Upper lobe of left lung (tissue), 6 donors: ENCODE data around the gene PRRC2C. TPM values are rescaled to one million over a fixed set of nuclear protein-coding genes. Genes with fewer than 3 reads are reported as not detected.

Experiments used
- ATAC-seq, 2 donors: fragments of 200-7000 bp; cut with Tn5 transposase; one replicate each; pipeline ENCODE4 v1.9.1; 2022; ENCODE audit warnings: mild to moderate bottlenecking in 2 of 2, moderate library complexity in 2 of 2; ENCODE audit not compliant: low FRiP score in 2 of 2
- DNase-seq, 2 donors: peaks; one replicate each; pipeline ENCODE4 v3.0.0-alpha.2; 2019 to 2020
- H3K27ac ChIP-seq, 4 donors: fragments of 200-600 bp; sonication (generic); one replicate each; pipeline ENCODE4 v1.5.1; 2016 to 2019
- H3K27me3 ChIP-seq, 4 donors: fragments of 200-600 bp; sonication (generic); one replicate each; pipeline ENCODE4 v1.5.1; 2017 to 2019
- H3K36me3 ChIP-seq, 4 donors: fragments of 200-600 bp; sonication (generic); one replicate each; pipeline ENCODE4 v1.5.1; 2016 to 2019
- H3K4me1 ChIP-seq, 4 donors: fragments of 200-600 bp; sonication (generic); one replicate each; pipeline ENCODE4 v1.5.1; 2018 to 2019
- H3K4me3 ChIP-seq, 4 donors: fragments of 200-600 bp; sonication (generic); one replicate each; pipeline ENCODE4 v1.5.1; 2017 to 2019; ENCODE audit warnings: mild to moderate bottlenecking in 2 of 4, moderate library complexity in 1 of 4
- H3K9me3 ChIP-seq, 4 donors: fragments of 200-600 bp; sonication (generic); one replicate each; pipeline ENCODE4 v1.5.1; 2018 to 2019
- EP300 ChIP-seq, 4 donors: sonication (generic); formaldehyde crosslinking; IDR thresholded peaks; one replicate each; pipeline ENCODE4 v1.5.1; 2017; ENCODE audit warnings: antibody characterized with exemption in 4 of 4, control low read depth in 2 of 4
- POLR2A ChIP-seq, 4 donors: fragments of 450-650 bp; IDR thresholded peaks; one replicate each; pipeline ENCODE4 v1.5.1; 2016 to 2017; ENCODE audit warnings: antibody characterized with exemption in 4 of 4, mild to moderate bottlenecking in 2 of 4
- POLR2AphosphoS5 ChIP-seq, 2 donors: sonication (generic); formaldehyde crosslinking; IDR thresholded peaks; one replicate each; pipeline ENCODE4 v1.5.1; 2017; ENCODE audit warnings: antibody characterized with exemption in 2 of 2
- WGBS, 2 donors: methylation state at CpG; one replicate each; pipeline ENCODE4 v1.1.5; 2017 to 2018; 5-methylcytosine and 5-hydroxymethylcytosine counted together
- small RNA-seq, 4 donors: library from RNA; depleted of rRNA; stranded (forward); fragments of <200 nt; gene quantifications; one replicate each; pipeline ENCODE3, GENCODE V24; 2016
- total RNA-seq, 6 donors: library from RNA; depleted of rRNA in 4 of 6; stranded (reverse); fragments of >200 nt in 4 of 6; gene quantifications; one replicate each; pipeline versions ENCODE4 v1.1.0 to v1.2.1, GENCODE V29; 2016 to 2021
- TF ChIP-seq, protein P1 (sequence below), 6 experiments: fragments of 450-650 bp in 4 of 6; fragments of 200-600 bp in 2 of 6; sonication (generic) in 2 of 6; IDR thresholded peaks; one replicate each; pipeline ENCODE4 v1.5.1; 2016 to 2019; ENCODE audit warnings: antibody characterized with exemption in 6 of 6
- donor health status: DM: no; HTN: no; CAD: no; lungs with moderate emphysema.
- donor health status: DM: no; HTN: yes; CAD: no; lungs with severe emphysema.

Gene PRRC2C
- total RNA-seq, 6 donors from 2014 or later, result 92.8 to 131 (median 112) TPM

DNA sequence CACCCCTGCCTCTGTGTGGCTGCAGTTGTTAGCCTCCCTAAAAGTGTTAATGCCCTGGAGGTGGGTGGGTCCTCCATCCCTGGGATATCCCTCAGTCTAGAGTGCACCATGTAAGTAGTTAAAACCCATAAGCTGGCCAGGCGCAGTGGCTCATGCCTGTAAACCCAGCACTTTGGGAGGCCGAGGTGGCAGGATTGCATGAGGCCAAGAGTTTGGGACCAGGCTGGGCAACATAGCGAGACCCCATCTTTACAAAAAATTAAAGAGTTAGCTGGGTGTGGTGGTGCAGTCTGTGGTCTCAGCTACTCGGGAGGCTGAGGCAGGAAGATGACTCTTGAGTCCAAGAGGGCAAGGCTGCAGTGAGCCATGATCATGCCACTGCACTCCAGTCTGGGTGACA lies 156.9 kb downstream of the PRRC2C start:
- no peaks in the 10 kb centered on the region for H3K27me3 ChIP-seq
- TF ChIP-seq EP300 (IDR thresholded peaks at IDR 0.05) (no peak), POLR2A (IDR thresholded peaks at IDR 0.05) (no peak), POLR2AphosphoS5 (IDR thresholded peaks at IDR 0.05) (no peak)
- TF ChIP-seq, protein P1, sequence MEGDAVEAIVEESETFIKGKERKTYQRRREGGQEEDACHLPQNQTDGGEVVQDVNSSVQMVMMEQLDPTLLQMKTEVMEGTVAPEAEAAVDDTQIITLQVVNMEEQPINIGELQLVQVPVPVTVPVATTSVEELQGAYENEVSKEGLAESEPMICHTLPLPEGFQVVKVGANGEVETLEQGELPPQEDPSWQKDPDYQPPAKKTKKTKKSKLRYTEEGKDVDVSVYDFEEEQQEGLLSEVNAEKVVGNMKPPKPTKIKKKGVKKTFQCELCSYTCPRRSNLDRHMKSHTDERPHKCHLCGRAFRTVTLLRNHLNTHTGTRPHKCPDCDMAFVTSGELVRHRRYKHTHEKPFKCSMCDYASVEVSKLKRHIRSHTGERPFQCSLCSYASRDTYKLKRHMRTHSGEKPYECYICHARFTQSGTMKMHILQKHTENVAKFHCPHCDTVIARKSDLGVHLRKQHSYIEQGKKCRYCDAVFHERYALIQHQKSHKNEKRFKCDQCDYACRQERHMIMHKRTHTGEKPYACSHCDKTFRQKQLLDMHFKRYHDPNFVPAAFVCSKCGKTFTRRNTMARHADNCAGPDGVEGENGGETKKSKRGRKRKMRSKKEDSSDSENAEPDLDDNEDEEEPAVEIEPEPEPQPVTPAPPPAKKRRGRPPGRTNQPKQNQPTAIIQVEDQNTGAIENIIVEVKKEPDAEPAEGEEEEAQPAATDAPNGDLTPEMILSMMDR (IDR thresholded peaks at IDR 0.05), result no peak
- H3K9me3 ChIP-seq, result no peaks in the 10 kb centered on the region
- H3K4me1 ChIP-seq, result peaks cover 4 to 13% (median 9%) of the 10 kb centered on the region in 4 donors
- DNase-seq (no peak), ATAC-seq (no peak)
- no peak overlapping the region for H3K4me3 ChIP-seq
- 88 to 90% methylated on average over 4 of the region's 4 CpGs for WGBS, 2 donors
- H3K27ac ChIP-seq, result no peak overlapping the region
- H3K36me3 ChIP-seq, result no peaks in the 10 kb centered on the region

Small RNA genes within 50 kb of the gene (small RNA-seq; reads per million reads assigned to genes)
- gene CYCSP53, result 0 reads per million in 4 donors

Other genes starting within 250 kb of the PRRC2C start
- 1 to 10 TPM in 1 of 6 donors, under 1 TPM in 2, not detected in 3; 0.67 to 1.3 (median 0.83) TPM for gene FMO1, start 237.0 kb upstream of the PRRC2C start, total RNA-seq
- gene FMO4, start 171.3 kb upstream of the PRRC2C start, total RNA-seq, result 1 to 10 TPM; 3.1 to 6.9 (median 3.7) TPM
- gene MYOCOS, start 136.7 kb downstream of the PRRC2C start, total RNA-seq, result not detected
- gene MYOC, start 167.2 kb downstream of the PRRC2C start, total RNA-seq, result 1 to 10 TPM in 4 of 6 donors, under 1 TPM in 1, not detected in 1; 0.33 to 1.7 (median 1.2) TPM